HEK293T (cell line): ENCODE data around the gene SLC35B2.

Experiments
- CTCF ChIA-PET: fragments of 350-600 bp; formaldehyde crosslinking; extraction: SDS; loops from one replicate; lab custom pipeline; 2021; ENCODE audit warnings: antibody characterized with exemption, inconsistent platforms; lab: Yijun Ruan, JAX
- POLR2A ChIA-PET: fragments of 350-600 bp; formaldehyde crosslinking; extraction: SDS; loops from one replicate; lab custom pipeline; 2020; ENCODE audit warnings: antibody characterized with exemption, inconsistent platforms; lab: Yijun Ruan, JAX
- DNase-seq: peaks from one replicate; pipeline ENCODE4 v3.0.0; 2012; ENCODE audit warnings: mixed read lengths; ENCODE audit errors: extremely low spot score
- ARNT ChIP-seq: fragments of 450-650 bp; IDR thresholded peaks from 2 replicates; pipeline ENCODE4 v1.6.1; 2017; ENCODE audit warnings: mild to moderate bottlenecking
- BHLHE40 ChIP-seq: fragments of 450-650 bp; IDR thresholded peaks from 2 replicates; pipeline ENCODE4 v1.6.1; 2016; ENCODE audit warnings: mild to moderate bottlenecking, moderate library complexity, borderline replicate concordance
- CTBP1 ChIP-seq: fragments of 450-650 bp; IDR thresholded peaks from 2 replicates; pipeline ENCODE4 v1.6.1; 2016; ENCODE audit warnings: borderline replicate concordance
- ELF4 ChIP-seq: fragments of 450-650 bp; IDR thresholded peaks from 2 replicates; pipeline ENCODE4 v1.6.1; 2017; ENCODE audit warnings: antibody characterized with exemption
- FOXA1 ChIP-seq: fragments of 450-650 bp; IDR thresholded peaks from 2 replicates; pipeline ENCODE4 v1.6.1; 2016; ENCODE audit warnings: mild to moderate bottlenecking
- FOXK2 ChIP-seq: fragments of 450-650 bp; IDR thresholded peaks from 2 replicates; pipeline ENCODE4 v1.6.1; 2016; ENCODE audit warnings: mild to moderate bottlenecking
- FOXM1 ChIP-seq: fragments of 450-650 bp; IDR thresholded peaks from 2 replicates; pipeline ENCODE4 v1.6.1; 2017; ENCODE audit warnings: mild to moderate bottlenecking, borderline replicate concordance
- HDGF ChIP-seq: fragments of 450-650 bp; IDR thresholded peaks from 2 replicates; pipeline ENCODE4 v1.6.1; 2017; ENCODE audit warnings: antibody characterized with exemption, borderline replicate concordance
- L3MBTL2 ChIP-seq: fragments of 450-650 bp; conservative IDR thresholded peaks from 2 replicates; pipeline ENCODE4 v1.6.1; 2016; ENCODE audit warnings: mild to moderate bottlenecking
- LEF1 ChIP-seq: fragments of 450-650 bp; IDR thresholded peaks from 2 replicates; pipeline ENCODE4 v1.6.1; 2017; ENCODE audit warnings: mild to moderate bottlenecking, borderline replicate concordance
- NFRKB ChIP-seq: fragments of 450-650 bp; IDR thresholded peaks from 2 replicates; pipeline ENCODE4 v1.6.1; 2016; ENCODE audit warnings: mild to moderate bottlenecking, moderate library complexity
- PKNOX1 ChIP-seq: fragments of 450-650 bp; IDR thresholded peaks from 2 replicates; pipeline ENCODE4 v1.6.1; 2016
- SP1 ChIP-seq: fragments of 450-650 bp; IDR thresholded peaks from 2 replicates; pipeline ENCODE4 v1.6.1; 2017
- SUZ12 ChIP-seq: fragments of 450-650 bp; IDR thresholded peaks from 2 replicates; pipeline ENCODE4 v1.6.1; 2016; ENCODE audit warnings: mild to moderate bottlenecking
- TARDBP ChIP-seq: fragments of 450-650 bp; IDR thresholded peaks from 2 replicates; pipeline ENCODE4 v1.6.1; 2016
- ZNF384 ChIP-seq: fragments of 450-650 bp; IDR thresholded peaks from 2 replicates; pipeline ENCODE4 v1.6.1; 2016

The SLC35B2 gene

GRCh38 chr6:44220913-44221290 lies 36.4 kb downstream of the SLC35B2 start:
- POLR2A ChIA-PET, result interaction anchor here (1.0 to 8.0 kb wide), 2 partner anchors 26 to 31 kb away, joined by 3 to 65 read pairs; partner anchors contain the start of gene HSP90AB1
- DNase-seq, result no peak
- TF ChIP-seq SP1 (no peak), HDGF (no peak), CTBP1 (no peak), FOXM1 (no peak), L3MBTL2 (no peak), PKNOX1 (no peak), ARNT (no peak), FOXK2 (no peak), ELF4 (no peak), BHLHE40 (no peak), ZNF384 (no peak), TARDBP (no peak), LEF1 (no peak), NFRKB (no peak), SUZ12 (no peak), FOXA1 (no peak)
- CTCF ChIA-PET, result interaction anchor here (0.6 kb wide), 2 partner anchors 13 to 20 kb away, joined by 3 to 4 read pairs; no protein-coding TSS in a partner anchor

- no peak for DNase-seq
- no peak for TF ChIP-seq SP1
- no peak for TF ChIP-seq ARNT
- no peak for TF ChIP-seq ELF4
- TF ChIP-seq FOXA1, result no peak
- ChIA-PET POLR2A (interaction anchor here (0.6 to 2.2 kb wide), 12 partner anchors 10 to 1206 kb away, joined by 3 to 14 read pairs (median 4); partner anchors contain the start of genes HSP90AB1, KLHDC3 and SLC35B2), CTCF (interaction anchor here (0.5 to 1.5 kb wide), 4 partner anchors 9 to 48 kb away, joined by 3 to 4 read pairs (median 4); no protein-coding TSS in a partner anchor)
Observed at GRCh38 chr6:44219815-44220784, 37.2 kb downstream of the SLC35B2 start.

- peak; percentile 66 for DNase-seq
- no peak for TF ChIP-seq SP1
- TF ChIP-seq L3MBTL2, result peak; percentile 95
- TF ChIP-seq FOXK2, result no peak
- POLR2A ChIA-PET, result interaction anchor here (0.6 to 2.2 kb wide), 12 partner anchors 10 to 1205 kb away, joined by 3 to 14 read pairs (median 4); partner anchors contain the start of genes HSP90AB1, KLHDC3 and SLC35B2
- CTCF ChIA-PET, result interaction anchor here (0.5 to 1.5 kb wide), 6 partner anchors 9 to 85 kb away, joined by 3 to 5 read pairs (median 4); no protein-coding TSS in a partner anchor
Observed at GRCh38 chr6:44219053-44219814, 38.1 kb downstream of the SLC35B2 start.

GRCh38 chr6:44217332-44218143 lies 39.8 kb downstream of the SLC35B2 start:
- DNase-seq, result no peak
- CTCF ChIA-PET, result no interaction called here
- POLR2A ChIA-PET, result interaction anchor here (0.8 to 2.2 kb wide), 2 partner anchors 30 to 45 kb away, joined by 4 to 14 read pairs; partner anchors contain the start of gene HSP90AB1
- TF ChIP-seq CTBP1, result no peak
- TF ChIP-seq ZNF384, result no peak
- TF ChIP-seq L3MBTL2, result no peak
- TF ChIP-seq LEF1, result no peak
- no peak for TF ChIP-seq HDGF
- no peak for TF ChIP-seq TARDBP
- TF ChIP-seq ELF4, result no peak
- TF ChIP-seq SUZ12, result no peak
- no peak for TF ChIP-seq FOXM1
- no peak for TF ChIP-seq ARNT

GRCh38 chr6:44216677-44217331 lies 40.5 kb downstream of the SLC35B2 start, which contains the start of gene MYMX:
TSS of gene MYMX (plus strand) at chr6:44216926. CDS start at chr6:44217472, 546 bp downstream.
- no peak for DNase-seq
- TF ChIP-seq FOXM1, result no peak
- no peak for TF ChIP-seq BHLHE40
- TF ChIP-seq PKNOX1, result no peak
- TF ChIP-seq LEF1, result no peak
- TF ChIP-seq ELF4, result no peak
- TF ChIP-seq SP1, result no peak
- POLR2A ChIA-PET, result interaction anchor here (0.8 to 1.0 kb wide), 2 partner anchors 30 to 44 kb away, joined by 4 read pairs; partner anchors contain the start of gene HSP90AB1
- CTCF ChIA-PET, result no interaction called here
